HepG2 (cell line): ENCODE data around the gene TXNDC2. TPM values are rescaled to one million over a fixed set of nuclear protein-coding genes. Genes with fewer than 3 reads are reported as not detected.

ENCODE experiments used
- ATAC-seq: fragments of 200-7000 bp; cut with Tn5 transposase; 3 replicates; pipeline ENCODE4 v1.9.1; 2020; ENCODE audit warnings: mild to moderate bottlenecking, moderate library complexity
- BruUV-seq: library from RNA; stranded (reverse); fragments of 400-500 nt; replicated peaks from 2 replicates; lab custom pipeline; 2021; lab: Mats Ljungman, UMichigan
- CTCF ChIA-PET: fragments of 300-600 bp; formaldehyde crosslinking; extraction: SDS; loops from one replicate; lab custom pipeline; 2021; ENCODE audit warnings: low total read pairs, inconsistent platforms, low intra/inter-chr PET ratio; lab: Yijun Ruan, JAX
- POLR2A ChIA-PET: fragments of 350-600 bp; sonication (Branson Sonifier 250); formaldehyde crosslinking; loops from one replicate; lab custom pipeline; 2020; ENCODE audit warnings: antibody characterized with exemption, inconsistent platforms; lab: Yijun Ruan, JAX
- DNase-seq: peaks from one replicate; pipeline ENCODE4 v3.0.0-alpha.2; 2015; ENCODE audit warnings: low spot score
- FAIRE-seq: peaks from 3 replicates; lab custom pipeline; 2011; peaks lifted over from hg19 to GRCh38; lab: Jason Lieb, UNC
- H2AFZ ChIP-seq: one replicate; pipeline ENCODE4 v1.6.1; 2011; ENCODE audit warnings: low read length, inconsistent platforms
- H3K27ac ChIP-seq: fragments of 300-600 bp; 3 replicates; pipeline ENCODE4 v1.8.0; 2011; ENCODE audit warnings: mixed run types, mild to moderate bottlenecking, mixed read lengths, low read length, inconsistent platforms; ENCODE audit not compliant: insufficient read depth; ENCODE audit errors: extremely low read length
- H3K27me3 ChIP-seq, 2 experiments: fragments of 200-600 bp in 1 of 2; 2 replicates in 1 of 2; 3 replicates in 1 of 2; pipeline versions ENCODE4 v1.6.0 to v1.8.0; 2011; ENCODE audit warnings: low read length in 2 of 2, mild to moderate bottlenecking in 2 of 2, moderate library complexity in 2 of 2, inconsistent platforms in 1 of 2; ENCODE audit not compliant: insufficient read depth in 2 of 2, control insufficient read depth in 1 of 2
- H3K36me3 ChIP-seq, 2 experiments: fragments of 200-600 bp in 1 of 2; replicated peaks in 1 of 2; 2 replicates in 1 of 2; 3 replicates in 1 of 2; pipeline versions ENCODE4 v1.5.1 to v1.8.0; 2011; ENCODE audit warnings: low read length in 2 of 2, inconsistent platforms in 1 of 2; ENCODE audit not compliant: insufficient read depth in 2 of 2, control insufficient read depth in 1 of 2
- H3K4me1 ChIP-seq: 2 replicates; pipeline ENCODE4 v1.5.1; 2012; ENCODE audit warnings: low read length, inconsistent platforms; ENCODE audit not compliant: insufficient read depth
- H3K4me2 ChIP-seq: 2 replicates; pipeline ENCODE4 v1.6.0; 2011; ENCODE audit warnings: low read depth, low read length, inconsistent platforms
- H3K4me3 ChIP-seq, 3 experiments: fragments of 200-600 bp in 1 of 3; sonication (generic), shearing (Covaris generic) in 1 of 3; replicated peaks in 1 of 3; 2 replicates each; pipeline ENCODE4 v1.5.1; 2011 to 2016; ENCODE audit warnings: low read length in 3 of 3, inconsistent platforms in 2 of 3, low read depth in 2 of 3, mild to moderate bottlenecking in 2 of 3, control low read depth in 1 of 3, mixed read lengths in 1 of 3; ENCODE audit not compliant: insufficient read depth in 1 of 3
- H3K79me2 ChIP-seq: one replicate; pipeline ENCODE4 v1.6.1; 2011; ENCODE audit warnings: low read length, inconsistent platforms; ENCODE audit not compliant: insufficient read depth
- H3K9ac ChIP-seq: 2 replicates; pipeline ENCODE4 v1.6.0; 2011; ENCODE audit warnings: mild to moderate bottlenecking, low read depth, low read length, inconsistent platforms; ENCODE audit not compliant: insufficient read depth
- H3K9me3 ChIP-seq: 2 replicates; pipeline ENCODE4 v1.5.1; 2012; ENCODE audit warnings: mild to moderate bottlenecking, low read length
- H4K20me1 ChIP-seq: 2 replicates; pipeline ENCODE4 v1.6.0; 2011; ENCODE audit warnings: inconsistent platforms, mild to moderate bottlenecking, low read length, moderate library complexity; ENCODE audit not compliant: insufficient read depth
- CEBPB ChIP-seq: IDR thresholded peaks from 2 replicates; pipeline ENCODE4 v1.6.1; 2011; ENCODE audit warnings: low read depth, low read length, improper control_type of control experiment, borderline replicate concordance
- POLR2AphosphoS5 ChIP-seq: IDR thresholded peaks from 2 replicates; pipeline ENCODE4 v1.6.1; 2012; ENCODE audit warnings: low read depth, low read length
- SAP130 ChIP-seq: IDR thresholded peaks from 2 replicates; pipeline ENCODE4 v1.6.1; 2016; ENCODE audit warnings: low read depth
- ZNF878 ChIP-seq: sonication (generic); formaldehyde crosslinking; IDR thresholded peaks from 2 replicates; pipeline ENCODE4 v1.8.1; 2023; ENCODE audit warnings: mild to moderate bottlenecking, missing genetic modification reagents, moderate library complexity
- WGBS: methylation state at CpG from one replicate; pipeline ENCODE4 v1.1.6; 2017; ENCODE audit warnings: low lambda C conversion rate; 5-methylcytosine and 5-hydroxymethylcytosine counted together
- in situ Hi-C: cut with HindIII; loops from 2 replicates; pipeline ENCODE4 v1.10.0; 2017; ENCODE audit warnings: low pct_unique_long_range_greater_than_20kb; ENCODE audit not compliant: extremely low pct_ligation_motif_present
- intact Hi-C: fragments of 100-400 bp; cut with micrococcal nuclease; formaldehyde crosslinking; loops from one replicate; pipeline ENCODE4 v1.10.0; 2022; ENCODE audit not compliant: unreplicated experiment
- polyA plus RNA-seq, 8 experiments: library from polyadenylated mRNA; depleted of rRNA in 3 of 8; stranded (reverse) in 7 of 8; unstranded in 1 of 8; fragments of >200 nt; fragmentation: Illumina TruSeq in 4 of 8; extraction: Trizol in 4 of 8; gene quantifications; 2 replicates each; pipeline versions ENCODE4 v1.2.1 to v1.2.3, GENCODE V29; 2011 to 2016; ENCODE audit warnings: low read depth in 4 of 8, missing spikeins in 1 of 8, mixed read lengths in 1 of 8; ENCODE audit not compliant: insufficient read depth in 1 of 8
- total RNA-seq, 5 experiments: library from RNA; depleted of rRNA; stranded (reverse); fragments of >200 nt; fragmentation: Illumina TruSeq; extraction: Trizol; gene quantifications; 2 replicates each; pipeline ENCODE4 v1.2.3, GENCODE V29; 2016; ENCODE audit warnings: low read depth in 1 of 5

Gene TXNDC2
- total and polyA plus RNA-seq, 2 of the 13 experiments (the other 11 are each of a cell fraction or from before 2014, with no cell fraction given), result not detected

DNA sequence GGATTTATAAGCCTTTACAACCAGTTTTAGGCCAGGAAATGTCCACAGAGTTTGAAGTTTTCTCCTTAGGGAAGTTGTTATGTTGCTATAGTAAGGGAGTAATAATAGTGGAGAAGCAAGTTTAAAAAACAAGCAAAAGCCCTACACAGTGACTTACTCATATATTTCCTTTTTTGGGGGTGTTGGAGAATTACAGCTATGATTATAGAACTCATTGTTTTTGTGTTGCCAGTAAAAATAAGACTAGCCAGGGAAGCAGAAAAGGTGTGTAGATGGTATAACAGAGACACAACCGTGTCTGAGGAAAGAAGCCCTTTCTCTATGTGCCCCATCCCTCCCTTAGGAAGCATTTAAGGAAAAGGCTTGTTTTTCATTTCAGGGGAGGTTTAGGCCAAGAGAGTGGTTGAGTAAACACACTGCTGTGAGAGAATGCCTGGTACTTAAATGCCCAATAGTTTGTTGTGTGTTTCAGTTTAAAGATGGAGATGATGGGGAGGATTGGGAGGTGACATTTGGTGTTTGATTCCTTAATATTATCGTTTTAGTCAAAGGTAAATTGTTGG lies 30.4 kb downstream of the TXNDC2 start:
- Histone ChIP-seq H2AFZ (no peak overlapping the region), H3K27ac (peak overlapping the region; percentile 78), H3K4me2 (peak overlapping the region; percentile 77), H4K20me1 (peaks cover 64% of the 10 kb centered on the region), H3K4me3 (peak overlapping the region; percentile 81 to 98 (median 96); a peak in 5 of 6 replicates), H3K4me1 (peaks cover 61% of the 10 kb centered on the region), H3K9me3 (no peaks in the 10 kb centered on the region), H3K79me2 (peaks cover 70% of the 10 kb centered on the region), H3K27me3 (no peaks in the 10 kb centered on the region; a peak in 1 of 5 replicates), H3K9ac (peak overlapping the region; percentile 97), H3K36me3 (no peaks in the 10 kb centered on the region)
- CTCF ChIA-PET, result no interaction called here
- POLR2A ChIA-PET, result interaction anchor here (2.9 kb wide), 1 partner anchor 112 kb away, joined by 25 read pairs; no protein-coding TSS in a partner anchor
- BruUV-seq, result TSS peak; percentile 48
- FAIRE-seq (no peak), DNase-seq (no peak), ATAC-seq (no peak)
- peak; percentile 37 for TF ChIP-seq SAP130 (CRISPR knock-in tag)
- TF ChIP-seq POLR2AphosphoS5, result no peak
- intact Hi-C loops (loop anchor here (5.0 kb wide), 1 partner anchor 109 kb away; no protein-coding TSS in a partner anchor), in situ Hi-C loops (no loop called here)
- WGBS, result 4% methylated on average over 2 of the region's 2 CpGs

DNA sequence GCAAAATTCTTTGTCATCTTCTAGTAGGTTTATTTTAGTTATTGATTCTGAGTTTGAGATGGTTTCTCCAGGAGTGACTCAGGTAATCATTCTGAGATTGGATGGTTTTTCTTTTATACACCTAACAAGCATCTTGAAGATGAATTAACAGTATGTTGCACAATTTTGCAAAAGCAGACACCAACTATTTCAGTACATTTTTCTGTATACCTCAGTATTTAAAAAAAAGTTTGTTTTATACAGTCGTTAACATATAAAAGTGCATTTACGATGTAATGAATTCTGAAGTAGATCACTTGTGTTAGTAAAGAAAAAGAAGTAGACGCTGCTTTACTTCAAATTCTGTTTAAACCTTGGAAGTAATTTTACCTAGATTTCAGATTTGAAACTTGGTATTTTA lies 31.0 kb downstream of the TXNDC2 start:
- no peaks in the 10 kb centered on the region; a peak in 1 of 5 replicates for H3K27me3 ChIP-seq
- H3K36me3 ChIP-seq, result no peaks in the 10 kb centered on the region
- ChIA-PET POLR2A (no interaction called here), CTCF (no interaction called here)
- DNase-seq (no peak), FAIRE-seq (no peak), ATAC-seq (no peak)
- intact Hi-C loops, result loop anchor here (5.0 kb wide), 1 partner anchor 110 kb away; no protein-coding TSS in a partner anchor
- in situ Hi-C loops, result no loop called here
- WGBS, result 80% methylated on average over 3 of the region's 3 CpGs
- no TSS peak for BruUV-seq
- no peak overlapping the region for H2AFZ ChIP-seq
- TF ChIP-seq ZNF878 (CRISPR knock-in tag) (no peak), CEBPB (0 out of 2 replicates have a peak, but pooled peaks have one; percentile 5)
- no peak overlapping the region for H3K27ac ChIP-seq
- H3K4me2 ChIP-seq, result peak overlapping the region; percentile 77
- peaks cover 71% of the 10 kb centered on the region for H4K20me1 ChIP-seq
- no peaks in the 10 kb centered on the region for H3K9me3 ChIP-seq
- peaks cover 77% of the 10 kb centered on the region for H3K79me2 ChIP-seq
- peak overlapping the region in 1 of 3 experiments; percentile 98; a peak in 3 of 6 replicates for H3K4me3 ChIP-seq
- no peak overlapping the region; the same call in 1 of the 2 replicates for H3K9ac ChIP-seq
- H3K4me1 ChIP-seq, result peaks cover 66% of the 10 kb centered on the region
